Posterior cingulate gyrus (tissue), 11 donors: ENCODE measurements around the gene DNAJC25.
A peak's percentile ranks its signal among the peaks of the same experiment; 100 is the strongest.
"Not testable (repeated sequence)": the region's sequence is repeated elsewhere in the genome, so short reads cannot be mapped to it uniquely, and the experiment has no call there.

ENCODE experiments used
- DNase-seq, 10 donors: peaks; one replicate each; pipeline versions ENCODE4 v3.0.0 to v3.0.0-alpha.2; 2020 to 2021; ENCODE audit warnings: mixed read lengths in 3 of 10
- intact Hi-C: fragments of 100-400 bp; cut with DNase I; formaldehyde crosslinking; loops from one replicate; pipeline ENCODE4 v1.15.1; 2023

Gene DNAJC25

DNA sequence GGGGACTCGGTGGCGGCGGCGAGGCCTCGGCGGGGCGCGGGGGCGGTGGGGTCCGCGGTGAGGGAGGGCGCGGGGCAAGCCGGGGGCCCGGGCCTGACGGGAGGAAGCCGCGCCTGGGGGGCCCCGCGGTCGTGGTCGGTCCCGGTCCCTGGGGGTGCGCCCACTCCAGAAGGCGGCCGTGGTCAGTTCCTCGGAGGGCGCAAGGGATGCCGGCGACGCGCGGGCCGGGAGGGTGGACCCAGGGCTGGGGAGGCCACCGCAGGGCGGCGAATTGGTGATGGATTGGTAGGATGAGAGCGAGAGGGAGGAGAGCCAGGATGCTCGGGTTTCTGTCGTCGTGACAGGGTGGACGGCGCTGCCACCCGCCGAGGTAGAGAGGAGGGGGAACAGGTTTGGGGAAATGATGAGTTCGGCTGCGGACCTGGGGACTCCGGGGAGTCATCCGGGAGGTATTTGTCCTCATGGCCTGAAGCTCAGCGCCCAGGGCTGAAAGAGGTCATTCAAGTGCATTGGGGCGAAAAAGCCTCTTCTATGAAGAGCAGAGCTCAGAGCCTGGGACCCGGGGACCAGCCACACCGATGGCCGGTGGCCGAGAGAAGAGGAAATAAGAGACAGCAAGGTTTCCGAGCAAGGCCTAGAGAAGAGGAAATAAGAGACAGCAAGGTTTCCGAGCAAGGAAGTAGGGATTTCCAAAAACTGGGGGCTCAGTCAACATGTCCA lies 30.8 kb downstream of the DNAJC25 start:
- intact Hi-C loops: no loop called here
- peak; percentile 11 to 89 (median 34) for DNase-seq

DNA sequence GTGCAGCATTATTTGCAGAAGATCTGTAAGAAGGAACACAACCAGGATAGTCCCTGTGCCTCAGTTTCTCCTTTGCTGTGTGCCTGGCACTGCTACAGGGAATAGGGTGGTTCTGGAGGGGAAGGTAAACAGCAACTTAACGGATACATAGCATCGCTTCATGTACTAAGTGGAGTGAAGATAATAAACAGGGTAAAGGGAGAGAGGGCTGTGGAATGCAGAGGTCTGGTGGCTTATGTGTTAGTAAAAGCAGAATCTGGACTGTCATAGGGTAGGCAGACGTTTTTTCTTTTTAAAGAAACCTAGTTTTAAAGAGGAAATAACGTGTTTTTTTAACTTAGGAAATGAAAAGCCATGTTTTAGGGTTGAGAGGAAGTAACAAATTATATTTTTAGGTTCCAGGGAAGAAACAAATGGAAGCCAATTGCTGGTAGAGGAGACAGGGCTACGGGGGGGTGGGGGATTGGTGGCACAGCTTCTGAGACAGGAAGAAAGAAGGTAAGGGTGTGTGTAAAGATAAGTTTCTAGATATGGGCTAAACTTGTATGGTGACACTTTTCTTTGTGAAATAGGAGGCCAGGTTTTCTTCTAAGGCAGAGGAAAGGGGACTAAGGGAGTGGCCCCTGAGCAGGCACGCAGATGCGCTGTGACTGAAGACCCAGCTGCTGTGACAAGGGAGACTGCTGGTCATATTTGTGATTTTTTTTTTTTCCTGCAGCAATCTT lies 31.6 kb downstream of the DNAJC25 start:
- intact Hi-C loops: no loop called here
- DNase-seq: no peak

DNA sequence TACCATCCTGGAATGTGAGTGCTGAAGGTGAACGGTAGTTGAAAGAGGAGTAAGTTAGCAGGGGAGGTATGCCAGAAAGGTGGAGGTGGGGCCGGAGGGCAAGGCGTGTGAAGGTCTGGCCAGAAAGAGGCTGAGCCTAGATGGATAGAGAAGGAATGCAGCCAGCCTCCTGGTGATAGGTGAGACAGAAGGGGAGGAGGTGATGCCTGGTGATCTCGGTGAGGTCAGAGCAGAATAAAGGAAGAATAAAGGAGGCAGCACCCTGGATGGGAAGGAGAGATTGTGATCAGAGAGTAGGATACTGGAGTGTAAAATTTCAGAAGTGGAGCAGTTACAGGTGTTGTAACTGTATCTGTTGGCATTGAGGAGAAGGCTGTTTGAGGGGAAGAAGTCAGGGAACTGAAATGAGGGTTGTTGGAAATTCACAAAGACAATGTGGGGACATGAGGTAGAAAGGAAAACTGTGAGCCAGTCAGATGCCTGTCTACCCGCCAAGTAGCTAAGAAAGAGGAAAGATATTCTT lies 32.2 kb downstream of the DNAJC25 start:
- DNase-seq: no peak
- intact Hi-C loops: no loop called here

DNA sequence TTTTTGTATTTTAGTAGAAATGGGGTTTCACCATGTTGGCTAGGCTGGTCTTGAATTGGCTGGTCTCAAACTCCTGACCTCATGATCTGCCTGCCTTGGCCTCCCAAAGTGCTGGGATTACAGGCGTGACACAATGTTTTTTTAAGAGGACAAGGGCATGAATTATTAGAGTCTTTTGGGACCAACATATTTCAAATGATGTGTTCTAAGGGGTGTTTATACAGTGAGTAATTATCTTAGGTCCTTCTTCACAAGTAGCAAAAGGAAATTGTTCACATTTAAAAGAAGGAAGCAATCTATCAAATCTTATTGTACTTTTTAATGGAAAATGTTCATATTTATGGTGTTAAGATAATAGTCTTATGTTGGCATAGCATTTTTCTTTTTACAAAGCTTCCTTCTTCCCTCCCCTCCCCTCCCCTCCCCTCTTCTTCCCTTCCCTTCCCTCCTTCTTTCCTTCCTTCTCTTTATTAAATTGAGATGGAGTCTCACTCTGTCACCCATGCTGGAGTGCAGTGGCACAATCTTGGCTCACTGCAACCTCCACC lies 37.0 kb downstream of the DNAJC25 start:
- intact Hi-C loops: no loop called here
- DNase-seq: no peak

DNA sequence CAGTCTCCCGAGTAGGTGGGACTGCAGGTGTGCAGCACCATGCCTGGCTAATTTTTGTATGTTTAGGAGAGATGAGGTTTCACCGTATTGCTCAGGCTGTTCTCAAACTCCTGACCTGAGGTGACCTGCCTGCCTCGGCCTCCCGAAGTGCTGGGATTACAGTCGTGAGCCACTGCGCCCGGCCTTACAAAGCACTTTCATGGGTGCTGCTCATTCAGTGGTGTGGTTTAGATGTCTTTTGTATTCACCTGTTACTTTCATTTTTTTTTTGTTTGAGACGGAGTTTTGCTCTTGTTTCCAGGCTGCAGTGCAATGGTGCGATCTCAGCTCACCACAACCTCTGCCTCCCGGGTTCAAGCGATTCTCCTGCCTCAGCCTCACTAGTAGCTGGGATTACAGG lies 37.5 kb downstream of the DNAJC25 start:
- DNase-seq, intact Hi-C loops: not testable (repeated sequence)

DNA sequence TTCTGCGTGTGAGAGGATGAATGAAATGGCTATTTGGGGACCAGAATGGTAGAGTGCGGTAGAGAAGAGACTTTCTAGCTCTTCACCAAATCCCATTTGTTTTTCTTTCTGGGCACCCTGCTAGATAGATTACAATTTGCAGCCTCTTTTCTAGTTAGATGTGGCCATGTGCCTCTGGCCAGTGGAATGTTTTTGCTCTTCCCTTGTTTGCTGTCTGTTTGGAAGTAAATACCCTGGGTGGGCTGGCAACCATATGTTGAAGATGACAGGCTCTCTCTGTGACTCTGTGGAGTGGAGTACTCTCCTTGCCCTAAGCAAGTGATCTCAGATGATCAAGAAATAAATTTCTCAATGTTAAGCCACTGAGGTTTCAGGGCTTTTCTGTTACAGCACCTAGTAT lies 43.2 kb downstream of the DNAJC25 start:
- no peak for DNase-seq
- intact Hi-C loops: no loop called here

DNA sequence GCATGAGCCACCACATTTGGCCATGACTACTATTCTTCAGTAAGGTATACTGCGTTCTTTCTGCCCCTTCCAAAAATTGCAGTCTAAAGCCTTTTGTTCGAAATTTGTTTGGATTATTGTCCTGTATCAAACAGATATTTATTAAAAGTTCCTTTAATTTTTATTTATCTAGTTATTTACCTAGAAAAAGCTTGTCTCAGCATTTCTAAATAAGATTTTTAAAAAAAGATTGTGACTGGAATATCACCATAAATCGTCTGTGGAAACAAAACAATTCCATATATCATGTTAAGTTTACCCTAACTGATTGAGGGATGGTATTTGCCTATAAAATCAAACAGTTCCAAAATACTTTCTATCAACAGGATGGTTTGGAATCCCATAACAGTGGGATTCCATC lies 45.0 kb downstream of the DNAJC25 start:
- intact Hi-C loops: no loop called here
- no peak for DNase-seq

DNA sequence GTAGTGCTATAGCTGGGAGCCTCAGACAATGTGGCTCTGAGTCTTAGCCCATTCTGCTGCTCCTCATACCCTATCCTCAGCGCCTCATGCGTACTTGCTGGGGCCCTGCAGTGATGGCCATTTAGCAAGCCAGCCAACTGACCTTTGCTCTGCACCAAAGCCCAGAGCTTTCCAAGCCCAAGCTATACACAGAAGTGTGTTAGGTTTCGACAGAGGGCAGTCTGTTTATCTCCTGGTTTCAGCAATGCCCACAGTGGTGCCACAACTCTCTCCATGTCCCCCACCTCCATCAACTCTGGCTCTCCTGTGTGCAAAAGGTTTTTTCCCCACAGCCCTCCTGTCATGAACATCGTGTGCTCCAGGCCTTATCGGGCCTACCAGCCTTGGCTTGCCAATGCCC lies 47.2 kb downstream of the DNAJC25 start:
- intact Hi-C loops: no loop called here
- DNase-seq: no peak

DNA sequence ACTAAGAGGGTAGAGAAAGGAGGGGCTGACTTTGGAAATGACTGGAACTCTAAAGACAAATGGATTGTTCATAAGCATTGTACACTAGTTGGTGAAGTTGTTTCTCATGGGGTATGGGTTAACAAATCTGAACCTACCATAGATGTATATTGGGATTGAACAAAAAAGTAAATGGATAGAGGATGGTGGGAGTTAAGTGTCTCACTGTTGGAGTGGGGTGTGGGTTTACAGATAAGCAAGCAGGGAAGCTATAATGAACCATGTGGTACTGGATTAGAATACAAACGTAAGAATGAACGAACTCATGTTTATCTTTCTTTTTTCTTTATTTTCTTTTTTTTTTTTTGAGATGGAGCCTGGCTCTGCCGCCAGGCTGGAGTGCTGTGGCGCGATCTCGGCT lies 48.1 kb downstream of the DNAJC25 start:
- DNase-seq: no peak
- intact Hi-C loops: no loop called here

DNA sequence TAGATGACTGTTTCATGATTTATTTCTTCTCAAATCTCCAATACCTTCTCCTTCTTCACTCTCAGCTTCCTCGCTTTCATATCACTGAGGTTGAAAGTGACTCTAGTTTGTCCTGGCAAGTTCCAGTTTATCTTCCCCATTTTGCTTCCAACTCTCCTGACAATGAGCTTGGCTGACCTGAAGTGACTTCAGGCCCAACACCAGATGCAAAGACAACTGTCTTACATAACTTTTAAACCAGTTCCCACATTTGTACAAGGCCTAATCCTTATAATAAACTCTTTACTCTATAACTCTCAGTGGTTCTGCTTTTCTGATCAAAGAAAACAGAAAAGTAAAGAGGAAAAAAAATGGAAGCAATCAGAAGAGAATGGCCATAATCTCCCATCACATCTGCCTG lies 52.3 kb downstream of the DNAJC25 start:
- DNase-seq: no peak
- intact Hi-C loops: no loop called here

DNA sequence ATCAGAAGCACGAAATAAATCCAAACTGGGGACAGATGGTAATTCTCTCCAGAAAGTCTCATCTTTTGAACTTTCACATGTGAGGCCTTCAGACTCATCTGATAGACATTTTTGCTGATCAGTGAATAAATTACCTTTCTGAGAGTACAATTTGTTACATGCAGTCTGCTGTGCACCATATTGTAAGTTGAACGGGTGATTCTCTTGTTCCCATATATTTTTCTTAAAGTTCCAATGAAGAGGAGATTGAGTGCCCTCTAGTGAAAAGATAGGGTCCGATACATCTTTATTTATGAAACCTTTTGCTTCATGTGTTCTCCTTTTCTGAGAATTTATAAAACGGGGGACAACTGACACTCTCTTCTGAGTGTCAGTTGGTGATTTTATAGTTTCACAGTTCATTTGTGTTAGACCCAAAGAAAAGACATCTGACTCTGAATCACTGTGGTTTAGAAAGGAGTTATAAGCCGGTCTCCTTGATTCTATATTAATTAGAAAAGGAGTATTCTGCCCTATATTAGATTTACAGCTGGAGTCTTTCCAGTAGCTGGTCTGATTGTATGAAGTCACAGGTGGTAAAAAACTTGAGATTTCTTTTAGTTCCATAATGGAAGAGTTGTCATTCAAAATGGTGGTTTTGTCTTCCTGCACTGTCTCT lies 60.7 kb downstream of the DNAJC25 start:
- no peak for DNase-seq
- intact Hi-C loops: loop anchor here (2.0 kb wide), 1 partner anchor 61 kb away; the partner anchor contains the start of gene DNAJC25

DNA sequence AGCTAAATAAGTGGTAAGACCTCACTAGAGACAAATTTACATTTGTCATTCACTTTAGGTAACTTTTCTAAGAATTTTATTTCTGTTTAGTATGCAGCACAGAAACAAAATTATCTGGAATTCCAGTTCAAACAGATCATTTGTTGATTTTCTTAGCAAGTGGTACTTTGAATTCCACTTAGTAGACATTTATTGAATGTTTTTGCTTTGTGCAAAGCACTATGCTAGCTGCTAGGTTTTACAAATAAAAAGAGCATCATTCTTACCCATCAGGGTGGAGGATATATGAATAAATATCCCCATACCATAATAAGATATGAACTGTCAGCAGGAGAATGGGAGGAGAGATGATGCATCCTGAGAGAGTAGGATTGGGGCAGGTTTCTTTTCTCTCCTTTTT lies 65.7 kb downstream of the DNAJC25 start:
- intact Hi-C loops: no loop called here
- no peak for DNase-seq

DNA sequence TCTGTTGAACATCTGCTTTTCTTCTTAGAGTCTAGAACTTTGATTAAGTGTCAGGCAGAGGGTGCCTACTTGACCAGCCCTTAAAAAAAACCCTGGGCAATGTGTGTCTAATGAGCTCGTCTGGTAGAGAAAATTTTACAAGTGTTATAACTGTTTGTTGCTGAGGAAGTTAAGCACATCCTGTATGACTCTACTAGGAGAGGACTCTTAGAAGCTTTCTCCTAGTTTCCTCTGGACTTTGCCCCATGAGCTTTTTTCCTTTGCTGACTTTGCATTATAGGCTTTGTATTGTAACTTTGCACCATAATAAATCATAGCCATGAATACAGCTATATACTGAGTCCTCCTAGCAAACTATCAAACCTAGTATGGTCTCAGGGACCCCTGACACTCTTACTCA lies 69.6 kb downstream of the DNAJC25 start:
- intact Hi-C loops: no loop called here
- no peak for DNase-seq
